Osteoblast (primary cell): ENCODE results near the gene ALOX15. TPM values are rescaled to one million over a fixed set of nuclear protein-coding genes. Genes with fewer than 3 reads are reported as not detected.

Experiments
- DNase-seq: peaks from one replicate; pipeline ENCODE4 v3.0.0; 2011; ENCODE audit warnings: low spot score, mixed read lengths; ENCODE audit not compliant: insufficient read length; ENCODE audit errors: missing footprints
- H2AFZ ChIP-seq: 2 replicates; pipeline ENCODE4 v1.6.0; 2011; ENCODE audit warnings: mild to moderate bottlenecking, low read length
- H3K27ac ChIP-seq: 2 replicates; pipeline ENCODE4 v1.5.1; 2011; ENCODE audit warnings: mild to moderate bottlenecking, low read depth, low read length, moderate library complexity
- H3K27me3 ChIP-seq: 2 replicates; pipeline ENCODE4 v1.6.0; 2012; ENCODE audit warnings: mild to moderate bottlenecking, control low read depth, inconsistent platforms, low read length, moderate library complexity; ENCODE audit not compliant: insufficient read depth
- H3K36me3 ChIP-seq: 2 replicates; pipeline ENCODE4 v1.5.1; 2011; ENCODE audit warnings: mild to moderate bottlenecking, low read length, control low read depth, moderate library complexity; ENCODE audit not compliant: insufficient read depth
- H3K4me1 ChIP-seq: 2 replicates; pipeline ENCODE4 v1.5.1; 2011; ENCODE audit warnings: mild to moderate bottlenecking, low read length, control low read depth, moderate library complexity; ENCODE audit not compliant: insufficient read depth
- H3K4me2 ChIP-seq: 2 replicates; pipeline ENCODE4 v1.6.0; 2011; ENCODE audit warnings: mild to moderate bottlenecking, low read length; ENCODE audit not compliant: insufficient read depth
- H3K4me3 ChIP-seq: fragments of 200-600 bp; sonication (generic); 3 replicates; pipeline ENCODE4 v1.5.1; 2012; ENCODE audit warnings: mild to moderate bottlenecking, low read length, inconsistent platforms; ENCODE audit not compliant: insufficient read depth
- H3K79me2 ChIP-seq: 2 replicates; pipeline ENCODE4 v1.6.0; 2012; ENCODE audit warnings: mild to moderate bottlenecking, low read length, control low read depth, inconsistent platforms; ENCODE audit not compliant: insufficient read depth
- H3K9me3 ChIP-seq: 2 replicates; pipeline ENCODE4 v1.5.1; 2011; ENCODE audit warnings: low read depth, low read length, control low read depth
- H4K20me1 ChIP-seq: 2 replicates; pipeline ENCODE4 v1.6.0; 2012; ENCODE audit warnings: mild to moderate bottlenecking, low read length, control low read depth; ENCODE audit not compliant: insufficient read depth
- total RNA-seq: library from RNA; depleted of rRNA; stranded (reverse); fragments of >200 nt; gene quantifications from 2 replicates; pipeline ENCODE4 v1.2.3, GENCODE V29; 2012
- TF ChIP-seq, protein P1 (sequence below): IDR thresholded peaks from 2 replicates; pipeline ENCODE4 v1.5.1; 2011; ENCODE audit warnings: mild to moderate bottlenecking, low read depth, low read length, moderate library complexity; ENCODE audit errors: extremely low read depth

ALOX15 gene
- total RNA-seq, 1 donor, result not detected

- Histone ChIP-seq H2AFZ (no peak overlapping the region), H3K4me1 (no peaks in the 10 kb centered on the region), H3K27me3 (peaks cover 21% of the 10 kb centered on the region), H3K27ac (no peak overlapping the region), H3K4me2 (no peak overlapping the region), H3K36me3 (no peaks in the 10 kb centered on the region), H3K4me3 (no peak overlapping the region), H3K9me3 (no peaks in the 10 kb centered on the region), H4K20me1 (no peaks in the 10 kb centered on the region), H3K79me2 (no peaks in the 10 kb centered on the region)
- TF ChIP-seq, protein P1, sequence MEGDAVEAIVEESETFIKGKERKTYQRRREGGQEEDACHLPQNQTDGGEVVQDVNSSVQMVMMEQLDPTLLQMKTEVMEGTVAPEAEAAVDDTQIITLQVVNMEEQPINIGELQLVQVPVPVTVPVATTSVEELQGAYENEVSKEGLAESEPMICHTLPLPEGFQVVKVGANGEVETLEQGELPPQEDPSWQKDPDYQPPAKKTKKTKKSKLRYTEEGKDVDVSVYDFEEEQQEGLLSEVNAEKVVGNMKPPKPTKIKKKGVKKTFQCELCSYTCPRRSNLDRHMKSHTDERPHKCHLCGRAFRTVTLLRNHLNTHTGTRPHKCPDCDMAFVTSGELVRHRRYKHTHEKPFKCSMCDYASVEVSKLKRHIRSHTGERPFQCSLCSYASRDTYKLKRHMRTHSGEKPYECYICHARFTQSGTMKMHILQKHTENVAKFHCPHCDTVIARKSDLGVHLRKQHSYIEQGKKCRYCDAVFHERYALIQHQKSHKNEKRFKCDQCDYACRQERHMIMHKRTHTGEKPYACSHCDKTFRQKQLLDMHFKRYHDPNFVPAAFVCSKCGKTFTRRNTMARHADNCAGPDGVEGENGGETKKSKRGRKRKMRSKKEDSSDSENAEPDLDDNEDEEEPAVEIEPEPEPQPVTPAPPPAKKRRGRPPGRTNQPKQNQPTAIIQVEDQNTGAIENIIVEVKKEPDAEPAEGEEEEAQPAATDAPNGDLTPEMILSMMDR, result no peak
- DNase-seq, result no peak
Measured at GRCh38 chr17:4617090-4617489, 24.4 kb downstream of the ALOX15 start.

DNA sequence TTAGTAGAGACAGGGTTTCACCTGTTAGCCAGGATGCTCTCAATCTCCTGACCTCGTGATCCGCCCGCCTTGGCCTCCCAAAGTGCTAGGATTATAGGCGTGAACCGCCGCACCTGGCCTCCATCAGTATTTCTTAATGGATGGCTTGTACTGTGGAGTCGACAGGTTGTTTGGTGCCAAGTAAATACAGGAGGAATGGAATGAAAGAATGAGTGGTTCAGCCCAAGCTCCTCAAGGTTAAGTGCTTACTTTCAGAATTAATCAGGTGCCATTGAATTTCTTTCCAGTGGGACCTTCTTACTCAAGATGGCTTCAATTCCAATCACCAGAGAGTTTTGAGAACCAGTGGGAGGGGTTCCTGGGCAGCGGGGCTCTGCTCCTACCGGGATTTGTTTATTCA is 25.0 kb downstream of the ALOX15 start:
- Histone ChIP-seq H3K9me3 (no peaks in the 10 kb centered on the region), H3K4me3 (no peak overlapping the region), H4K20me1 (no peaks in the 10 kb centered on the region), H3K4me2 (no peak overlapping the region), H3K79me2 (no peaks in the 10 kb centered on the region), H2AFZ (no peak overlapping the region), H3K27ac (no peak overlapping the region), H3K4me1 (no peaks in the 10 kb centered on the region), H3K36me3 (no peaks in the 10 kb centered on the region), H3K27me3 (peaks cover 21% of the 10 kb centered on the region)
- no peak for DNase-seq
- TF ChIP-seq, protein P1, result no peak

- no peak overlapping the region for H2AFZ ChIP-seq
- peaks cover 8% of the 10 kb centered on the region for H3K4me1 ChIP-seq
Measured at GRCh38 chr17:4610656-4611055, 30.8 kb downstream of the ALOX15 start.

DNA sequence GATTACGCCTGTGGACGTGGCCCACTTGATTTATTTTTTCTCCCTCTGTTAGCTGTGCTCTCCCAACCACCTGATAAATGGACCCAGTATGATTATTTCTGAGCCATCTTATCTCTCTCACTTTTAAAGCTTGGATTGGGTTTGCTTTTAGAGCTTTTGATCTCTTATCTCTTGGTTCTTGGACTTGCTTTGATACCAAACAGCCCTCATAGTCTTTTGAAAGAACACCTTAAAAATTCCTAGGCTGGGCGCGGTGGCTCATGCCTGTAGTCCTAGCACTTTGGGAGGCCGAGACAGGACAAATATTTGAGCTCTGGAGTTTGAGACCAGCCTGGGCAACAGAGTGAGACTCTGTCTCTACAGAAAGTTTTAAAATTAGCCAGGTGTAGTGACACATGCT is 31.3 kb downstream of the ALOX15 start:
- no peaks in the 10 kb centered on the region for H3K9me3 ChIP-seq
- no peaks in the 10 kb centered on the region for H3K36me3 ChIP-seq

More at GRCh38 chr17:4610656-4611055, 30.8 kb downstream of the ALOX15 start:
- no peaks in the 10 kb centered on the region for H3K36me3 ChIP-seq
- H3K27ac ChIP-seq, result no peak overlapping the region
- H3K4me2 ChIP-seq, result no peak overlapping the region
- H4K20me1 ChIP-seq, result no peaks in the 10 kb centered on the region
- peaks cover 23% of the 10 kb centered on the region for H3K27me3 ChIP-seq
- peak; percentile 69 for DNase-seq
- no peak overlapping the region for H3K4me3 ChIP-seq
- no peaks in the 10 kb centered on the region for H3K9me3 ChIP-seq
- TF ChIP-seq, protein P1, result no peak
- H3K79me2 ChIP-seq, result no peaks in the 10 kb centered on the region

More for the DNA sequence above, 31.3 kb downstream of the ALOX15 start:
- TF ChIP-seq, protein P1, result no peak
- Histone ChIP-seq H2AFZ (no peak overlapping the region), H3K4me2 (no peak overlapping the region), H4K20me1 (no peaks in the 10 kb centered on the region), H3K4me3 (no peak overlapping the region), H3K4me1 (peaks cover 8% of the 10 kb centered on the region), H3K79me2 (no peaks in the 10 kb centered on the region), H3K27ac (no peak overlapping the region), H3K27me3 (peaks cover 23% of the 10 kb centered on the region)
- DNase-seq, result peak; percentile 59
